T-cell (primary cell): ENCODE data around the gene ESPN. TPM values are rescaled to one million over a fixed set of nuclear protein-coding genes. Genes with fewer than 3 reads are reported as not detected.

Experiments
- ATAC-seq, 4 experiments: fragments of 200-7000 bp in 3 of 4; fragments of 150-1000 bp in 1 of 4; cut with Tn5 transposase; replicated peaks in 1 of 4; 1 replicate in 3 of 4; 2 replicates in 1 of 4; pipeline ENCODE4 v1.10.0; 2021; ENCODE audit warnings: moderate library complexity in 3 of 4, mild to moderate bottlenecking in 2 of 4, moderate number of reproducible peaks in 1 of 4
- CTCF ChIA-PET, 2 donors: fragments of 300-600 bp; sonication (Branson Sonifier 250); formaldehyde crosslinking; loops; one replicate each; lab custom pipeline; 2022; ENCODE audit warnings: antibody characterized with exemption in 2 of 2; lab: Charles Lee
- POLR2A ChIA-PET, 2 donors: fragments of 300-600 bp; sonication (Branson Sonifier 250); formaldehyde crosslinking; loops; one replicate each; lab custom pipeline; 2022; ENCODE audit warnings: antibody characterized with exemption in 2 of 2; lab: Charles Lee
- DNase-seq, 35 experiments: peaks; one replicate each; pipeline versions ENCODE4 v3.0.0 to v3.0.0-alpha.2; 2013 to 2023
- H3K27ac ChIP-seq: one replicate; pipeline ENCODE4 v1.5.1; 2013; ENCODE audit warnings: low read length
- H3K27me3 ChIP-seq, 2 experiments: replicated peaks in 1 of 2; 1 replicate in 1 of 2; 2 replicates in 1 of 2; pipeline versions ENCODE4 v1.6.1 to v1.7.0; 2013; ENCODE audit warnings: low read length in 1 of 2, mixed read lengths in 1 of 2; ENCODE audit not compliant: control insufficient read depth in 2 of 2, insufficient read depth in 2 of 2; ENCODE audit errors: extremely low read depth in 1 of 2
- H3K36me3 ChIP-seq, 2 donors: 1 replicate in 1 of 2; 2 replicates in 1 of 2; pipeline versions ENCODE4 v1.6.1 to v1.7.0; 2013; ENCODE audit warnings: low read length in 1 of 2; ENCODE audit not compliant: control insufficient read depth in 2 of 2, insufficient read depth in 1 of 2; ENCODE audit errors: extremely low read depth in 1 of 2
- H3K4me1 ChIP-seq, 2 experiments: 1 replicate in 1 of 2; 2 replicates in 1 of 2; pipeline versions ENCODE4 v1.6.1 to v1.7.0; 2013; ENCODE audit warnings: low read length in 2 of 2, mixed read lengths in 1 of 2; ENCODE audit not compliant: insufficient read depth in 2 of 2, control insufficient read depth in 1 of 2; ENCODE audit errors: extremely low read depth in 1 of 2
- H3K4me3 ChIP-seq, 2 donors: 1 replicate in 1 of 2; 2 replicates in 1 of 2; pipeline versions ENCODE4 v1.5.1 to v1.7.0; 2013; ENCODE audit warnings: mild to moderate bottlenecking in 2 of 2, low read length in 1 of 2, moderate library complexity in 1 of 2; ENCODE audit not compliant: control insufficient read depth in 1 of 2; ENCODE audit errors: extremely low read depth in 1 of 2
- H3K9me3 ChIP-seq: 2 replicates; pipeline ENCODE4 v1.7.0; 2013
- H3K27ac Mint-ChIP-seq, 2 donors: one replicate each; pipeline ENCODE4 v1.8.0; 2020 to 2021; ENCODE audit warnings: mild to moderate bottlenecking in 2 of 2, mixed read lengths in 2 of 2
- H3K27me3 Mint-ChIP-seq, 2 donors: one replicate each; pipeline ENCODE4 v1.8.0; 2021 to 2022; ENCODE audit warnings: mixed read lengths in 2 of 2
- H3K36me3 Mint-ChIP-seq: one replicate; pipeline ENCODE4 v1.8.0; 2021; ENCODE audit warnings: mixed read lengths
- H3K4me1 Mint-ChIP-seq, 3 donors: one replicate each; pipeline ENCODE4 v1.8.0; 2020 to 2022; ENCODE audit warnings: mixed read lengths in 3 of 3, mild to moderate bottlenecking in 1 of 3
- H3K4me3 Mint-ChIP-seq, 3 donors: one replicate each; pipeline ENCODE4 v1.8.0; 2020 to 2022; ENCODE audit warnings: mild to moderate bottlenecking in 3 of 3, mixed read lengths in 3 of 3, moderate library complexity in 3 of 3
- H3K9me3 Mint-ChIP-seq, 3 donors: one replicate each; pipeline ENCODE4 v1.8.0; 2020 to 2022; ENCODE audit warnings: mixed read lengths in 3 of 3
- WGBS: methylation state at CpG from one replicate; pipeline ENCODE4 v1.1.5; 2013; ENCODE audit warnings: missing lambda C conversion rate; ENCODE audit not compliant: insufficient coverage; 5-methylcytosine and 5-hydroxymethylcytosine counted together
- total RNA-seq, 35 experiments: library from RNA in 6 of 35; stranded (reverse) in 6 of 35; fragments of 120-200 nt in 1 of 35; gene quantifications; one replicate each; pipeline versions ENCODE4 v1.2.1 to v1.2.4 and lab custom pipeline; 2013 to 2026

ESPN gene
- total RNA-seq, 5 donors from 2014 or later (not counting 1 experiment from before 2014, with no cell fraction given) = 2.1 to 9.2 (median 6.2) TPM

DNA sequence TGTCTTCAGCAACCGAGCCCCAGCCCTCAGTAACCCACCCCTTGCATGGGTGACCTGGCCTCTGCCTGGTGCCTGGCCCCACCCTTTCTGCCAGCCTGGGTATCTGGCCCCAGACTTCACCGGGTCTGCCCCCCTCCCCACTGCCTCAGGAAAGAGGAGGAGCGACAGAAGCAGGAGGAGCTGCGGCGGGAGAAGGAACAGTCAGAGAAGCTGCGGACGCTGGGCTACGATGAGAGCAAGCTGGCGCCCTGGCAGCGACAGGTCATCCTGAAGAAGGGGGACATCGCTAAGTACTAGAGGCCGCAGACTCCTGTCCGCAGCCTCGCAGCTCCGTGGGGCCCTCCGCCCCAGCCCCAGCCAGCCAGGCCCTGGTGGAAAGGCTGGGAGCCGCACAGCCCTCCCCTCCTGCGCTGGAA is 35.3 kb downstream of the ESPN start:
- H3K27ac ChIP-seq = peak overlapping the region; percentile 99
- Mint-ChIP-seq H3K27me3 (peaks cover 3 to 8% of the 10 kb centered on the region in 2 donors), H3K27ac (peak overlapping the region; percentile 96 to 99), H3K4me3 (peak overlapping the region; percentile 87 to 94 (median 92)), H3K36me3 (peaks cover 36% of the 10 kb centered on the region), H3K4me1 (peaks cover 48 to 64% (median 57%) of the 10 kb centered on the region in 3 donors), H3K9me3 (no peaks in the 10 kb centered on the region)
- ATAC-seq (peak; percentile 34 to 63 (median 58)), DNase-seq (peak in 34 of 35 experiments; percentile 32 to 79 (median 52))
- H3K36me3 ChIP-seq = peaks cover 9 to 30% of the 10 kb centered on the region in 2 donors
- ChIA-PET CTCF (interaction anchor here (0.5 to 1.5 kb wide), 6 partner anchors 11 to 505 kb away, joined by 3 to 8 read pairs (median 4); no protein-coding TSS in a partner anchor), POLR2A (interaction anchor here (0.7 to 1.1 kb wide), 9 partner anchors 10 to 465 kb away, joined by 3 to 12 read pairs (median 4); partner anchors contain the start of gene ACOT7 (in 1 of the 2))
- peak overlapping the region; percentile 47 to 68 for H3K4me3 ChIP-seq
- H3K9me3 ChIP-seq = no peaks in the 10 kb centered on the region
- peaks cover 35 to 65% of the 10 kb centered on the region in 2 experiments for H3K4me1 ChIP-seq
- WGBS = 6% methylated on average over 18 of the region's 18 CpGs
- peaks cover 2 to 20% of the 10 kb centered on the region in 2 experiments for H3K27me3 ChIP-seq

DNA sequence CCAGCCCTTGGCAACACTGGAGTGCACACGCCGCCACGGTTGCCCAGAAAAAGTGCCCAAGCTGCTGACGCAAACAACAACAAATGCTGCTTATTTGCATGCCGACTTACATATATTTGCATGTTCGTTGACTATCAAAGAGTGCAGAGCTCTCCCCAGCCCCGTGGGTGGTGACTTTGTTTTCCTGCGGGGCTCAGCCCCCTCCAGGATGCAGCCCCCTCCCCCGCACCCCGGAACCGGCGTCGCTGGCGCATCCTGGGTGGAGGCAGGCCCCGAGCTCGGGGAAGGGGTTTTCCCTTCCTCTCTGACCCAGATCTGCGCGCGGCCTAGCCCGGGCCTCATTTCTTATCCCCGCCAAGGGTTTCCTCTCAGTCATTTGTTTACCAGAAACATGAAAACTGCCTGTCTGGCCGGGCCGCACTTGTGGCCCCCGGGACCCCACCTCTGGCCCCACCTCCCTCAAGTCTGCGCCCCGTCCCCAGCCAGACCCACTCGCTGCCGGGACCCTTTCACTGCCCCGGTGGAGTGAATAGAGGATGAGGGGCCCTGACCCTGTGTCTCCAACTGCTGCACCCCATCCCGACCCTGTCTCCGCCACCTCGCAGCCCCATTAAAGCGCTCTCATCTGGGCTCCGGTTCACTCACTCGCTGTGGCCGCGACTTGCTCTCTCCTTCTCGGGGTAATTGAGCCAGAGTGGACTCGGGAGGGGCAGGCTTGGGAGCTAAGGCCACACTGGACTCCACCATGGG is 35.9 kb downstream of the ESPN start:
- DNase-seq (peak; percentile 86 to 97 (median 94)), ATAC-seq (peak; percentile 81 to 89 (median 84))
- CTCF ChIA-PET = interaction anchor here (0.5 to 1.5 kb wide), 5 partner anchors 12 to 506 kb away, joined by 3 to 8 read pairs (median 5); no protein-coding TSS in a partner anchor
- Histone ChIP-seq H3K27me3 (peaks cover 2 to 23% of the 10 kb centered on the region in 2 experiments), H3K36me3 (peaks cover 9 to 30% of the 10 kb centered on the region in 2 donors), H3K27ac (peak overlapping the region; percentile 99), H3K9me3 (no peaks in the 10 kb centered on the region), H3K4me1 (peaks cover 35 to 69% of the 10 kb centered on the region in 2 experiments), H3K4me3 (peak overlapping the region; percentile 62 to 68)
- H3K4me3 Mint-ChIP-seq = peak overlapping the region; percentile 87 to 94 (median 92)
- peaks cover 3 to 8% of the 10 kb centered on the region in 2 donors for H3K27me3 Mint-ChIP-seq
- H3K4me1 Mint-ChIP-seq = peaks cover 48 to 64% (median 57%) of the 10 kb centered on the region in 3 donors
- peaks cover 36% of the 10 kb centered on the region for H3K36me3 Mint-ChIP-seq
- H3K27ac Mint-ChIP-seq = peak overlapping the region; percentile 96 to 99
- POLR2A ChIA-PET = interaction anchor here (0.6 to 1.1 kb wide), 10 partner anchors 10 to 466 kb away, joined by 3 to 12 read pairs (median 4); partner anchors contain the start of gene ACOT7 (in 1 of the 2)
- WGBS = 8% methylated on average over 16 of the region's 39 CpGs
- no peaks in the 10 kb centered on the region for H3K9me3 Mint-ChIP-seq

DNA sequence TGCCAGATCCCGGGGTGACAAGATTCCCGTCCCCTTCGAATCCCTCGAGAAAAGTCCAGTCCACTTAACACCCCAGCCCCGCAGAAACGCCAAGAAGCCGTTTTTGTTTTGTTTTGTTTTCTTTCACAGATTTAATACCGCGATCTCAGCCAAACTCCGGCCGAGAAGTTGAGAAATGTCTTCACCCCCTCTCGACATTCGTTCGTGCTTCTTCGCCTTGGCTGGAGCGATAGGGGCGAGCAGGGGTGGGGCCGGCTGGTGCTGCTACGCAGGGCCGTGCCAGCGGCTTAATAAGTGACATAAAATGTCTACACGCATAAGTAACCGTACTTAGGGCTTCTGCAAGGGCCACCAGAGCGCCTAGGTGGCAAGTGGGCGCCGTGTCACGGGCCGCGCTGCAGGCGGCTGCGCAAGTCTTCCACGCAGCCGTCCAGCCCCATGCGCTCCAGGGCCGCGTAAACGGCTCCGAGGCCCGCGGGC is 36.5 kb downstream of the ESPN start:
- H3K36me3 Mint-ChIP-seq = peaks cover 36% of the 10 kb centered on the region
- peak overlapping the region; percentile 87 to 94 (median 92) for H3K4me3 Mint-ChIP-seq
- peaks cover 35 to 70% of the 10 kb centered on the region in 2 experiments for H3K4me1 ChIP-seq
- no peaks in the 10 kb centered on the region for H3K9me3 ChIP-seq
- ChIA-PET CTCF (interaction anchor here in 1 of 2 donors (1.5 kb wide), 1 partner anchor 12 kb away, joined by 8 read pairs; no protein-coding TSS in a partner anchor), POLR2A (interaction anchor here in 1 of 2 donors (1.1 kb wide), 1 partner anchor 23 kb away, joined by 7 read pairs; no protein-coding TSS in a partner anchor)
- H3K4me1 Mint-ChIP-seq = peaks cover 48 to 62% (median 55%) of the 10 kb centered on the region in 3 donors
- peaks cover 9 to 30% of the 10 kb centered on the region in 2 donors for H3K36me3 ChIP-seq
- peak overlapping the region; percentile 96 to 99 for H3K27ac Mint-ChIP-seq
- no peaks in the 10 kb centered on the region for H3K9me3 Mint-ChIP-seq
- DNase-seq (no peak), ATAC-seq (no peak)
- H3K27me3 Mint-ChIP-seq = peaks cover 3 to 6% of the 10 kb centered on the region in 2 donors
- H3K27me3 ChIP-seq = peaks cover 2 to 17% of the 10 kb centered on the region in 2 experiments
- peak overlapping the region; percentile 62 to 68 for H3K4me3 ChIP-seq
- WGBS = 93% methylated on average over 40 of the region's 40 CpGs
- peak overlapping the region; percentile 99 for H3K27ac ChIP-seq

DNA sequence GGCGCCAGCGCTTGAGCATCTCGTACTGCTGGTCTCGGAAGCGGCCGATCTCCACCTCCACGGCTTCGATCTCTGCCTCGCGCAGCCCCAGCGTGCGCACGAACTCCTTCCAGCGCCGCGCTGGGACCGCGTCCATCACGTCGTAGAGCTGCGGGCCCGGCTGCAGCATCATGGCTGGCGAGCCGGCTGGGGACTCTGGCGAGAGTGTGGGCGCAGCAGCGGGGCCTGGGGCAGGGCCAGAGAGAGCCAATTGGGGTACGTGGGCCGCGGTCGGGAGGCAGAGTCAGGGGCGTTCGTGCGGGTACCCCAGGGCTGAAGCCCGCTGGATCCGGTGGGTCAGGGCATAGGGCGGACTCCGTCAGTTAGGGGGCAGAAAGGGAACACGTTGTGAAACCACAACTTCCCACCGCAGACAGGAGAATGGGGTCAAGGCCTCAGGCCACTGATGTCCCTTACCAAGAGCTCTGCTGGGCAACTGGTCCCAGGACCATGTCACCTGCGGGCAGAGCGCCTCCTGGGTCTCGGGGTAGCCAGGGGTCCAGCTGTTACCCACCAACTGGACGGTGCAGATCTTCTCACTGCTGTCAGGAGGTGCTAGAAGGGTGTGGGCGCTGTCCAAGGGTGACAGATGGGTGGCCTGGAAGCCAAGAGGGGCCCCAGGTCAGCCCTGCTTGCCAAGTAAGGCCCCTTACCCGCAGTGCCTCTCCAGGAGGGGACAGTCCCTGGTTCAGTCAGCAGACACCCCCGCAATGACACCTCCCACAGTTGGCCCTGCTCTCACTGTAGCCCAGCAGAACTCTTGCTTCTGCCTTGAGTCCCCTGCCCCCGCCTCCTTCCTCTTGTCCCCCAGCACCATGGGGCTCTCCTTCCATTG is 37.2 kb downstream of the ESPN start:
- Histone ChIP-seq H3K4me1 (peaks cover 37 to 75% of the 10 kb centered on the region in 2 experiments), H3K27me3 (peaks cover 0 to 13% of the 10 kb centered on the region in 2 experiments), H3K9me3 (no peaks in the 10 kb centered on the region), H3K36me3 (peaks cover 9 to 30% of the 10 kb centered on the region in 2 donors), H3K4me3 (no peak overlapping the region), H3K27ac (peak overlapping the region; percentile 99)
- no peak for DNase-seq
- Mint-ChIP-seq H3K4me3 (peak overlapping the region; percentile 51 to 92 (median 64)), H3K4me1 (peaks cover 48 to 62% (median 52%) of the 10 kb centered on the region in 3 donors), H3K27me3 (peaks cover 2 to 3% of the 10 kb centered on the region in 2 donors), H3K36me3 (peaks cover 32% of the 10 kb centered on the region), H3K9me3 (no peaks in the 10 kb centered on the region), H3K27ac (peak overlapping the region; percentile 96 to 97)
- no peak for ATAC-seq
- 87% methylated on average over 48 of the region's 48 CpGs for WGBS
- CTCF ChIA-PET = interaction anchor here in 1 of 2 donors (0.6 kb wide), 1 partner anchor 68 kb away, joined by 3 read pairs; the partner anchor contains the start of gene ACOT7
- POLR2A ChIA-PET = interaction anchor here in 1 of 2 donors (0.7 kb wide), 1 partner anchor 190 kb away, joined by 5 read pairs; no protein-coding TSS in a partner anchor

DNA sequence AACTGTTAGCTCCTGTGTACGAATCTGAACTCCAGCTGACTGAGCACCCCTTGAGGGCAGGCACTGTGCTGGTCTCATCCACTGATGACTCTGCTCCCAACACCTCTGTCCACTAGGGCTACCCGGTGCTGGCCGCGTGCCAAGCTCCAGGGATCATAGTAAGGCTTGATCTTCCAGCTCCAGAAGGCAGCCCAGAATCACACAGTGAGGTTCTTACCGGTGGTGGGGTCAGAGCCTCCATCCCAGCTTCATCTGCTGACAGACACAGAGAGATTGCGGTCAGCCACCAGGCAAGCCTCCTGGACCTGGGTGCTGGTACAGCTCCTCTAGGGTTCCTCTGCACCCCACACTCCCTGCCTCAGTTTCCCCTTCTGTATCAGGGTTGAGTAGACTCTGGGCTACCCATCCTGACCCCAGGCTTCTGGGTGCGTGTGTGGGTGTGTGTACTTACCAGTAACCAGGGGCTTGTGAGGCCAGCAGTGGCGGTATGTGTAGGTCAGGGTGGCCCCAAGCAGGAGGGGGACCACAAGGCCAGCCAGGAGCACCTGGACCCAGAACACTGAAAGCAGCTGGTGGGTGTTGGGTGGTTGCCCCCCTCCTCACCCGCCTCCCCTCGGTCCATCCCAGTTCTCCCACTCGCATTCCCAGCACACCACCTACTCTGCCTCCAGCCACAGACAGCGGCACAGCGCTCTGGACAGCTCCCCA is 38.0 kb downstream of the ESPN start:
- DNase-seq (no peak), ATAC-seq (no peak)
- ChIA-PET CTCF (interaction anchor here in 1 of 2 donors (0.6 to 1.3 kb wide), 2 partner anchors 8 to 69 kb away, joined by 3 read pairs; partner anchors contain the start of gene ACOT7), POLR2A (interaction anchor here in 1 of 2 donors (0.7 kb wide), 1 partner anchor 190 kb away, joined by 5 read pairs; no protein-coding TSS in a partner anchor)
- H3K27me3 ChIP-seq = peaks cover 0 to 11% of the 10 kb centered on the region in 2 experiments
- H3K4me1 Mint-ChIP-seq = peaks cover 48 to 61% (median 52%) of the 10 kb centered on the region in 3 donors
- no peak overlapping the region for H3K4me3 ChIP-seq
- H3K27me3 Mint-ChIP-seq = peaks cover 0 to under 1% of the 10 kb centered on the region in 2 donors
- H3K36me3 Mint-ChIP-seq = peaks cover 30% of the 10 kb centered on the region
- no peaks in the 10 kb centered on the region for H3K9me3 Mint-ChIP-seq
- H3K36me3 ChIP-seq = peaks cover 9 to 30% of the 10 kb centered on the region in 2 donors
- H3K9me3 ChIP-seq = no peaks in the 10 kb centered on the region
- 81% methylated on average over 5 of the region's 13 CpGs for WGBS
- H3K27ac ChIP-seq = peak overlapping the region; percentile 99
- peaks cover 37 to 81% of the 10 kb centered on the region in 2 experiments for H3K4me1 ChIP-seq
- peak overlapping the region; percentile 94 to 97 for H3K27ac Mint-ChIP-seq
- peak overlapping the region; percentile 51 to 92 (median 64) for H3K4me3 Mint-ChIP-seq
